ENCODE data around the gene CMTM5.
"Not testable (repeated sequence)": the region's sequence is repeated elsewhere in the genome, so short reads cannot be mapped to it uniquely, and the experiment has no call there.

CMTM5 gene

GRCh38 chr14:23414906-23415820, 38.3 kb downstream of the CMTM5 start:
- no peak for DNase-seq (ENCODE audit: low spot score)

- DNase-seq (ENCODE audit: low spot score), result no peak
Measured at GRCh38 chr14:23415821-23416778, 39.3 kb downstream of the CMTM5 start.

DNA sequence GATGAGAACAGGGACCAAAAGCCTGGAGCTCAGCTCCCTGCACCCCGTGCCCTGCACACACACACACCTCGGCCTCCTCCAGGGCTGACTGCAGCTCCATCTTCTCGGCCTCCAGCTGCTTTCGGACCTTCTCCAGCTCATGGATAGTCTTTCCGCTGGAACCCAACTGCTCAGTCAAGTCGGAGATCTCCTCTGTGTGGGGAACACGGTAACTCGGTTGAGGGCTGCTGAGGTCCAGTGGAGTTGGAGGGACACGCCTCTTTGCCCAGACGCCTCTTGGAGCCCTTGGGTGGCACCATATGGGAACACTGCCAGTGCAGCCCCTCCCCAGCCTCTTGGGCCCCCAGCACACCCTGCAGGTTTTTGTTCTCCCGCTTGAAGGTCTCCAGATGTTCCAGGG, 40.0 kb downstream of the CMTM5 start:
- no peak for DNase-seq (ENCODE audit: low spot score)

DNA sequence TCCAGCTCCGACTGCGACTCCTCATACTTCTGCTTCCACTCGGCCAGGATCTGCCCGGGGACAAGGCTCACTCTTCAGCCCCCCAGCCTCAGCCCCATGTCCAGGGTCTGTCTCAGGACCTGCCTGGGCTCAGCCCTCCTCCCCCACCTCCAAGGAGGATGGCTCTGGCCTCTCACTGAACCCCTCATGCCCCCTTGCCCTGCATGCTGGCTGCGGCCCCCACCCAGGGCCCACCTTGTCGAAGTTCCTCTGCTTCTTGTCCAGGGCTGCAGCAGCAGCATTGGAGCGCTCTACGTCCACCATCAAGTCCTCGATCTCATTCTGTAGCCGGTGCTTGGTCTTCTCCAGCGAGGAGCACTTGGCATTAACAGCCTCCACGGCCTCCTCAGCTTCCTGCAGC, 40.4 kb downstream of the CMTM5 start:
- not testable (repeated sequence) for DNase-seq (ENCODE audit: low spot score)

GRCh38 chr14:23418021-23418420, 41.2 kb downstream of the CMTM5 start:
- no peak for DNase-seq (ENCODE audit: low spot score)

- DNase-seq (ENCODE audit: low spot score), result not testable (repeated sequence)
Measured at GRCh38 chr14:23419646-23420045, 42.8 kb downstream of the CMTM5 start.

GRCh38 chr14:23421594-23421993, 44.7 kb downstream of the CMTM5 start:
- DNase-seq (ENCODE audit: low spot score), result no peak

GRCh38 chr14:23423657-23424056, 46.8 kb downstream of the CMTM5 start:
- DNase-seq (ENCODE audit: low spot score), result no peak

GRCh38 chr14:23425169-23425568, 48.3 kb downstream of the CMTM5 start:
- no peak for DNase-seq (ENCODE audit: low spot score)

GRCh38 chr14:23425798-23426197, 49.0 kb downstream of the CMTM5 start:
- DNase-seq (ENCODE audit: low spot score), result not testable (repeated sequence)

GRCh38 chr14:23428686-23429495, 52.0 kb downstream of the CMTM5 start:
- no peak for DNase-seq (ENCODE audit: low spot score)

Data from CD4-positive, alpha-beta T cell treated with Interleukin-15 for 4 hours (primary cell).